CD4-positive, alpha-beta memory T cell (primary cell): Measurements from ENCODE around the gene C1orf232. TPM values are rescaled to one million over a fixed set of nuclear protein-coding genes. Genes with fewer than 3 reads are reported as not detected.

ENCODE experiments used
- CTCF ChIA-PET: fragments of 350-600 bp; sonication (Branson Sonifier 250); formaldehyde crosslinking; loops from one replicate; lab custom pipeline; 2021; ENCODE audit warnings: inconsistent platforms; ENCODE audit not compliant: partially characterized antibody; lab: Charles Lee
- POLR2A ChIA-PET: fragments of 350-600 bp; sonication (Branson Sonifier 250); formaldehyde crosslinking; loops from one replicate; lab custom pipeline; 2021; ENCODE audit not compliant: partially characterized antibody; lab: Charles Lee
- DNase-seq, 5 donors: peaks; one replicate each; pipeline versions ENCODE4 v3.0.0 to v3.0.0-alpha.2; 2020 to 2022; ENCODE audit warnings: mixed read lengths in 1 of 5
- H3K27ac ChIP-seq: one replicate; pipeline ENCODE4 v1.7.0; 2013; ENCODE audit warnings: low read depth, low read length
- H3K27me3 ChIP-seq: 2 replicates; pipeline ENCODE4 v1.7.0; 2013; ENCODE audit warnings: mild to moderate bottlenecking, low read length, moderate library complexity; ENCODE audit not compliant: insufficient read depth
- H3K36me3 ChIP-seq: 2 replicates; pipeline ENCODE4 v1.7.0; 2013; ENCODE audit warnings: mild to moderate bottlenecking, low read length, moderate library complexity; ENCODE audit not compliant: insufficient read depth
- H3K4me1 ChIP-seq: 2 replicates; pipeline ENCODE4 v1.7.0; 2013; ENCODE audit warnings: mild to moderate bottlenecking, low read length, moderate library complexity; ENCODE audit not compliant: insufficient read depth
- H3K4me3 ChIP-seq, 2 donors: one replicate each; pipeline ENCODE4 v1.7.0; 2013; ENCODE audit warnings: low read length in 2 of 2, mild to moderate bottlenecking in 1 of 2
- H3K9me3 ChIP-seq, 2 donors: one replicate each; pipeline ENCODE4 v1.7.0; 2013; ENCODE audit warnings: low read length in 2 of 2, control low read depth in 1 of 2; ENCODE audit not compliant: control insufficient read depth in 1 of 2
- H3K27ac Mint-ChIP-seq, 7 donors: one replicate each; pipeline ENCODE4 v1.8.0; 2020 to 2021; ENCODE audit warnings: mixed read lengths in 7 of 7, mild to moderate bottlenecking in 6 of 7, inconsistent platforms in 3 of 7, moderate library complexity in 3 of 7
- H3K27me3 Mint-ChIP-seq, 2 donors: one replicate each; pipeline ENCODE4 v1.8.0; 2020 to 2021; ENCODE audit warnings: mixed read lengths in 2 of 2
- H3K36me3 Mint-ChIP-seq, 2 donors: one replicate each; pipeline ENCODE4 v1.8.0; 2020 to 2021; ENCODE audit warnings: mixed read lengths in 2 of 2, inconsistent platforms in 1 of 2, mild to moderate bottlenecking in 1 of 2
- H3K4me1 Mint-ChIP-seq, 4 donors: one replicate each; pipeline ENCODE4 v1.8.0; 2020 to 2021; ENCODE audit warnings: mixed read lengths in 4 of 4, mild to moderate bottlenecking in 1 of 4
- H3K4me3 Mint-ChIP-seq, 8 donors: one replicate each; pipeline ENCODE4 v1.8.0; 2020 to 2021; ENCODE audit warnings: mixed read lengths in 8 of 8, mild to moderate bottlenecking in 7 of 8, moderate library complexity in 6 of 8, inconsistent platforms in 3 of 8
- H3K9me3 Mint-ChIP-seq, 8 donors: one replicate each; pipeline ENCODE4 v1.8.0; 2020 to 2021; ENCODE audit warnings: mixed read lengths in 8 of 8, mild to moderate bottlenecking in 5 of 8, inconsistent platforms in 3 of 8, moderate library complexity in 1 of 8
- intact Hi-C: fragments of 100-400 bp; cut with micrococcal nuclease; formaldehyde crosslinking; loops from one replicate; pipeline ENCODE4 v1.15.1; 2023
- polyA plus RNA-seq, 2 donors: library from polyadenylated mRNA; unstranded; fragments of 300-500 nt; fragmentation: Illumina TruSeq; gene quantifications; one replicate each; pipeline ENCODE4 v1.2.3, GENCODE V29; 2021
- total RNA-seq, 2 experiments: library from RNA; stranded (reverse); gene quantifications; one replicate each; pipeline ENCODE4 v1.2.3, GENCODE V29; 2021

C1orf232 gene
- total and polyA plus RNA-seq, 4 experiments from 2014 or later = not detected

DNA sequence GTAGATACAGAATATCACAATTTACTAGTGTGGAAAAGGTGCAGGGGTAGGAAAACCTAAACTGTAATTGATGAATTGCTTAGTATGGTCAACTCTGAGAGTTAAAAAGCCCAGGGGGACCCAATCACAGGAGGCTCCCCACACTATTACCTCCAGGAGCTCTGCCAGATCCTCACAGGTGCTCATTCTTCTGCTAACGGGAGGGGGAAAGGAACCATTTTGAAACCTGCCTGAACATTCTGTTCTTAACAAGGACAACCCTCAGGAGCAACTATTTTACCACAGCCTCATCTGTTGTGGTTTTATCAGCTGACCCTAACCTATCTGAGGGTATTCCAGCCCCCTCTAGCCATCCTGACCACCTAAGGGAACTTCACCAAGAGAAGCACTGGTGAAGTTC lies 38.1 kb downstream of the C1orf232 start:
- Histone ChIP-seq H3K36me3 (no peaks in the 10 kb centered on the region), H3K27me3 (no peaks in the 10 kb centered on the region), H3K4me3 (no peak overlapping the region), H3K27ac (no peak overlapping the region), H3K9me3 (no peaks in the 10 kb centered on the region), H3K4me1 (peaks cover 28% of the 10 kb centered on the region)
- peaks cover 0 to 1% (median 0%) of the 10 kb centered on the region in 8 donors for H3K9me3 Mint-ChIP-seq
- no peak overlapping the region for H3K27ac Mint-ChIP-seq
- intact Hi-C loops = no loop called here
- no peaks in the 10 kb centered on the region for H3K36me3 Mint-ChIP-seq
- CTCF ChIA-PET = interaction anchor here (1.3 to 11.2 kb wide), 3 partner anchors 12 to 27 kb away, joined by 4 to 199 read pairs (median 4); no protein-coding TSS in a partner anchor
- peaks cover 19 to 30% (median 26%) of the 10 kb centered on the region in 4 donors for H3K4me1 Mint-ChIP-seq
- POLR2A ChIA-PET = interaction anchor here (0.6 kb wide), 2 partner anchors 10 to 264 kb away, joined by 3 to 4 read pairs; no protein-coding TSS in a partner anchor
- no peak for DNase-seq
- H3K27me3 Mint-ChIP-seq = no peaks in the 10 kb centered on the region
- no peak overlapping the region for H3K4me3 Mint-ChIP-seq

DNA sequence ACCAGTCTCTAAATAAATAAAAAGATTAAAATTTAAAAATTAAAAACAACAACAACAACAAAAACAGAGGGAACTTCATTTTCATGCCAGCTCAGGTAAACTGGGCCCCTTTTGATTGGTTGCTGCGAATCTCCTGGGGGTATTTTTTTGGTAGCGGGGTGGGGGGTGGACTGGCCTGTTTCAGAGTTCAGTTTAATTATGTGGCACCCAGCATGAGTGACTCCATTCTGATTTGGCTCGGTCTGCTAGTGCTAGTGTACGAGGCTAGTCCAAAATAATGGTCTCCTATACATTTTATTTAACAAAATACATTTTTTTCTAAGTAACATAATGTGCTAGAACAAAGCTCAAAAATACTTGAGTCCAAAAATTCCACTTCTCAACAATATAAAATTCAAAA lies 39.0 kb downstream of the C1orf232 start:
- intact Hi-C loops = loop anchor here (10.0 kb wide), 1 partner anchor 885 kb away; the partner anchor contains the start of gene RSRP1
- Histone ChIP-seq H3K27me3 (no peaks in the 10 kb centered on the region), H3K4me1 (peaks cover 37% of the 10 kb centered on the region), H3K9me3 (no peaks in the 10 kb centered on the region), H3K4me3 (no peak overlapping the region), H3K27ac (no peak overlapping the region), H3K36me3 (no peaks in the 10 kb centered on the region)
- Mint-ChIP-seq H3K27me3 (no peaks in the 10 kb centered on the region), H3K4me3 (peak overlapping the region in 1 of 8 donors; percentile 49), H3K4me1 (peaks cover 22 to 36% (median 30%) of the 10 kb centered on the region in 4 donors), H3K27ac (no peak overlapping the region), H3K9me3 (peaks cover 0 to 1% (median 0%) of the 10 kb centered on the region in 8 donors), H3K36me3 (no peaks in the 10 kb centered on the region)
- ChIA-PET CTCF (interaction anchor here (0.8 to 11.2 kb wide), 5 partner anchors 12 to 1025 kb away, joined by 3 to 199 read pairs (median 4); partner anchors contain the start of gene SLC9A1), POLR2A (interaction anchor here (1.6 to 9.5 kb wide), 2 partner anchors 18 to 249 kb away, joined by 4 to 189 read pairs; partner anchors contain the start of gene PDIK1L)
- no peak for DNase-seq

DNA sequence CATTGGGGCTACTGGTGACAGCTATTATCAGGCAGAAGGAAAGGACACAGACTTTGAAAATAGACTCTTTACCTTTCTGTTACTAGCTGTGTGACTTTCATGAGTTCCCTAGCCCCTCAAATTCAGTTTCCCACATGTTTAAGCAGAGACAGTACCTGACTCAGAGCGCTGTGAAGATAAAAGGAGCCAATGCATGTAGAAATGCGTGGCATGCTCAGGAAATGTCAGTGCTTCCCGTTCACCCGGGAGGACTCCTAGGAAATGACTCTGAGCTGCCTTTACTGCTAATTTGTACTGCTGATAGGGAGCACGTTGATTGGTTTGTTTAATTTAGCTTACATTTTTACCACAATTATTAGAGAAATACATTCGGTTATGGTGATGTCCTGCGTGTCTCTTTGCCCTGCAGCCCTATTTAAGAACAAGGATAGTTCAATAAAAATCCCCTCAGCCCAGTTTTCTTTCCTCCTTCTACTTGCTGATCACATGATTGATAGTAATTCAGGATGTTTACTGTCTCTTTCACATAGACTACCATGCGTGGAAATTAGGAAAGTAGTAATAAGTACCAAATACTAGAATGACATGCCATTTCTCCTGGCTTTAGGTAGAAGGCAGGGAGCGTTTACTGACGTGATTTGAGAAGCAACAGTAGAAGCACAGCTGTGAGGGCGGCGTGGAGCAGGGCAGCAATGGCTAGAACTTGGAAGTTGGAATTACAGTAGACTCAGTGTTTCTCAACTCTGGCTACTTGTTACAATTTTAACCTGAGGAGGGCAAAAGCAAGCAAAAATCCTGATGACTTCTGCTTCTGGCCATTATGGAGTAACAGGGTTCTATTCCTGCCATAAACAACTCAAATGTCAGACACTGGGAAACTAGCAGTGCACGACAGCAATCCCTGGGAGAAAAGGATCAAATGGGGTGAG lies 41.3 kb downstream of the C1orf232 start:
- Histone ChIP-seq H3K27me3 (no peaks in the 10 kb centered on the region), H3K9me3 (no peaks in the 10 kb centered on the region), H3K27ac (peak overlapping the region; percentile 12), H3K4me3 (peak overlapping the region in 1 of 2 donors; percentile 47), H3K4me1 (peaks cover 57% of the 10 kb centered on the region), H3K36me3 (no peaks in the 10 kb centered on the region)
- POLR2A ChIA-PET = interaction anchor here (0.6 to 9.5 kb wide), 15 partner anchors 10 to 1866 kb away, joined by 3 to 189 read pairs (median 6); partner anchors contain the start of genes CEP85, DHDDS, GPATCH3 and PDIK1L
- Mint-ChIP-seq H3K4me3 (peak overlapping the region; percentile 79 to 92 (median 86)), H3K9me3 (no peaks in the 10 kb centered on the region), H3K27me3 (no peaks in the 10 kb centered on the region), H3K4me1 (peaks cover 31 to 51% (median 41%) of the 10 kb centered on the region in 4 donors), H3K27ac (peak overlapping the region; percentile 44 to 99 (median 83)), H3K36me3 (peaks cover 0 to 10% of the 10 kb centered on the region in 2 donors)
- CTCF ChIA-PET = interaction anchor here (1.0 to 11.2 kb wide), 12 partner anchors 12 to 290 kb away, joined by 3 to 199 read pairs (median 4); partner anchors contain the start of genes CEP85, PDIK1L and ZNF593
- intact Hi-C loops = loop anchor here (10.0 kb wide), 1 partner anchor 883 kb away; the partner anchor contains the start of gene RSRP1
- no peak for DNase-seq

DNA sequence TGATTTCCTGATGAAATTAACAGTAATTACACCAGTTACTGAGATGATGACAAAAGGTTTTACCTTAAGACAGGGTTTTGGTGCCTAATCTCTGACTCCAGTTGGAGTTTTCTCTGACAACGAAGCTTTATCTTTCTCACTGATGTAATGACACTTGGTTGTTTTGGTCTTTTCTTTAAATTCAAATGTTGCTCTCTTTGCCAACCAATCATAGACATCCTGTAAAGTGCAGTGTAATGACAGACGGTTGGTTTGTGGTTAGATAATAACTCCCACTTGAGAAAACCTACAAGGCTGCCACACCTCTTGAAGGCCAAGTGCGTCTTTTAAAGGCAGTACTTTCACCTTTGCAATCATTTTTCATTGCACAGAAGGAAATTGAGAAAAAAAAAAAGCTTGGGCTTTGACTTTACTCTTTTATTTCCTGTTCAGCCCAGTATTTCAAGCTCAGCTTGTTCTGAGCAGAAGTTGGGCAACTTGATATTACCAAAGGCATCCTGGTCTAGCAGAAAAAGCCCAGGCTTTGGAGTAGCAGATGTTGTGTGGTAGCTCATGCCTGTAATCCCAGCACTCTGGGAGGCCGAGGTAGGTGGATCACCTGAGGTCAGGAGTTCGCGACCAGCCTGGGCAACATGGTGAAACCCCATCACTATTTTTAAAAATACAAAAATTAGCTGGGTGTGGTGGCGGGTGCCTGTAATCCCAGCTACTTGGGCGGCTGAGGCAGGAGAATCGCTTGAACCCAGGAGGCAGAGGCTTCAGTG lies 42.3 kb downstream of the C1orf232 start:
- peak overlapping the region; percentile 83 to 99 (median 96) for H3K27ac Mint-ChIP-seq
- H3K4me3 Mint-ChIP-seq = peak overlapping the region; percentile 79 to 92 (median 86)
- Histone ChIP-seq H3K36me3 (no peaks in the 10 kb centered on the region), H3K27me3 (no peaks in the 10 kb centered on the region), H3K4me3 (peak overlapping the region in 1 of 2 donors; percentile 47), H3K27ac (peak overlapping the region; percentile 55), H3K4me1 (peaks cover 63% of the 10 kb centered on the region), H3K9me3 (no peaks in the 10 kb centered on the region)
- H3K4me1 Mint-ChIP-seq = peaks cover 32 to 51% (median 42%) of the 10 kb centered on the region in 4 donors
- intact Hi-C loops = loop anchor here (1.0 to 10.0 kb wide), 3 partner anchors 15 to 882 kb away; partner anchors contain the start of genes PDIK1L and RSRP1
- POLR2A ChIA-PET = interaction anchor here (0.6 to 9.5 kb wide), 24 partner anchors 9 to 1867 kb away, joined by 3 to 189 read pairs (median 4); partner anchors contain the start of genes CD52, CEP85, DHDDS and GPATCH3
- DNase-seq = peak; percentile 86 to 94 (median 90)
- peaks cover 0 to 19% of the 10 kb centered on the region in 2 donors for H3K36me3 Mint-ChIP-seq
- H3K9me3 Mint-ChIP-seq = no peaks in the 10 kb centered on the region
- no peaks in the 10 kb centered on the region for H3K27me3 Mint-ChIP-seq
- CTCF ChIA-PET = interaction anchor here (1.0 to 11.2 kb wide), 13 partner anchors 11 to 291 kb away, joined by 3 to 199 read pairs (median 4); partner anchors contain the start of genes CEP85, PDIK1L and ZNF593

DNA sequence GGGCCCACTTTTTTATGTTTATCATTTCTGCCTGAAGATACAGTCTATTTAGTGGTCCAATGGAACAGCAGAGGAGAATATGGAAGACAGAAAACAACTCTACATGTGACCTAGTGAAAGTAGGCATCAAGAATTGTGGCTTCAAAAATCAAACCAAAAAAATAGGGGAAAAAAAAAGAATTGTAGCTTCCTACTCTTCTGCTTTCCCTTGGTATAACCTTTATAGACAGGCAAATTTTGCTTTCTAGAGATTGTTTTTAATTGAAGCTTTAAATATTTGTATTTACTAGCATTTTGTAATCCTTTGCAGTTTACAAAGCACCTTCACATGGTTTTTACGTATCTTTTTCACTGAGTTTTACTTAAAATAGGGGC lies 42.8 kb downstream of the C1orf232 start:
- POLR2A ChIA-PET = interaction anchor here (0.6 to 9.5 kb wide), 19 partner anchors 8 to 774 kb away, joined by 3 to 189 read pairs (median 5); partner anchors contain the start of genes CEP85, GPATCH3, MAN1C1 and PDIK1L
- no peaks in the 10 kb centered on the region for H3K27me3 Mint-ChIP-seq
- H3K4me1 ChIP-seq = peaks cover 63% of the 10 kb centered on the region
- peak overlapping the region; percentile 83 to 99 (median 96) for H3K27ac Mint-ChIP-seq
- CTCF ChIA-PET = interaction anchor here (1.3 to 11.2 kb wide), 9 partner anchors 11 to 291 kb away, joined by 3 to 199 read pairs (median 7); partner anchors contain the start of genes PDIK1L and ZNF593
- H3K4me3 Mint-ChIP-seq = peak overlapping the region; percentile 79 to 92 (median 86)
- H3K4me3 ChIP-seq = peak overlapping the region in 1 of 2 donors; percentile 14
- peak overlapping the region; percentile 55 for H3K27ac ChIP-seq
- peaks cover 0 to 21% of the 10 kb centered on the region in 2 donors for H3K36me3 Mint-ChIP-seq
- no peaks in the 10 kb centered on the region for H3K9me3 ChIP-seq
- H3K9me3 Mint-ChIP-seq = no peaks in the 10 kb centered on the region
- H3K4me1 Mint-ChIP-seq = peaks cover 32 to 51% (median 42%) of the 10 kb centered on the region in 4 donors
- no peaks in the 10 kb centered on the region for H3K27me3 ChIP-seq
- no peak for DNase-seq
- intact Hi-C loops = loop anchor here (1.0 to 10.0 kb wide), 3 partner anchors 15 to 881 kb away; partner anchors contain the start of genes PDIK1L and RSRP1
- H3K36me3 ChIP-seq = no peaks in the 10 kb centered on the region

DNA sequence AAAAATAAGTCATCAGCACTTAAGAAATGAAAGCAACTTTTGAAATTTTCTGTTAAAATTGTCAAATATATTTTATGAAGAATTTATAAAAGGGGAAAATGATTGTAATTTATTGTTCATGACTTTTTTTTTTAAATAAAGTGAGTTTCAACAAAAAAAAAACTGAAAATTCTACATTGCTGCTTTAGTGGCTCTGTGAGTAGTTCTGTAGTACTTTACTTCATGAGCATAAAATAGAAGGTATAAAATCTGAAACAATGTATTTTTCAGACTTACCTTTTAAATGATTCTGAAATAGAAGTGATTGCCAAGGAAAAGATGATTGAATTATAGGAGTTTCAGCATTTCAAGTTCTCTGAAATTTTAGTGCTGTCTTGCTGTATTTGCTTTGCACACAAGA lies 43.4 kb downstream of the C1orf232 start:
- H3K4me1 Mint-ChIP-seq = peaks cover 32 to 51% (median 42%) of the 10 kb centered on the region in 4 donors
- DNase-seq = no peak
- H3K27ac ChIP-seq = peak overlapping the region; percentile 55

More for the DNA sequence above, 43.4 kb downstream of the C1orf232 start:
- Mint-ChIP-seq H3K4me3 (peak overlapping the region in 1 of 8 donors; percentile 56), H3K27ac (peak overlapping the region in 5 of 7 donors; percentile 78 to 99 (median 92)), H3K9me3 (no peaks in the 10 kb centered on the region), H3K27me3 (no peaks in the 10 kb centered on the region), H3K36me3 (peaks cover 0 to 21% of the 10 kb centered on the region in 2 donors)
- intact Hi-C loops = loop anchor here (10.0 kb wide), 1 partner anchor 881 kb away; the partner anchor contains the start of gene RSRP1
- Histone ChIP-seq H3K27me3 (no peaks in the 10 kb centered on the region), H3K4me3 (no peak overlapping the region), H3K4me1 (peaks cover 63% of the 10 kb centered on the region), H3K36me3 (no peaks in the 10 kb centered on the region), H3K9me3 (no peaks in the 10 kb centered on the region)
- POLR2A ChIA-PET = interaction anchor here (1.1 to 9.5 kb wide), 4 partner anchors 7 to 163 kb away, joined by 3 to 189 read pairs (median 28); partner anchors contain the start of gene PDIK1L
- CTCF ChIA-PET = interaction anchor here (1.0 to 11.2 kb wide), 3 partner anchors 10 to 26 kb away, joined by 3 to 199 read pairs (median 10); no protein-coding TSS in a partner anchor
